Keratinocyte (primary cell): ENCODE data around the gene OMG.

Experiments
- EZH2 ChIP-seq: IDR thresholded peaks from one replicate; pipeline ENCODE4 v1.6.1; 2012; ENCODE audit warnings: inconsistent platforms, mild to moderate bottlenecking, low read length, moderate library complexity
- TF ChIP-seq, protein P1 (sequence below), 3 experiments: IDR thresholded peaks in 1 of 3; conservative IDR thresholded peaks in 1 of 3; optimal IDR thresholded peaks in 1 of 3; 2 replicates in 2 of 3; 3 replicates in 1 of 3; pipeline versions ENCODE3 to v1.5.1; 2011; ENCODE audit warnings: low read length in 3 of 3, mild to moderate bottlenecking in 3 of 3, moderate library complexity in 2 of 3, control low read depth in 1 of 3, inconsistent platforms in 1 of 3; ENCODE audit not compliant: insufficient read depth in 2 of 3; ENCODE audit errors: extremely low read depth in 1 of 3

- TF ChIP-seq, protein P1, sequence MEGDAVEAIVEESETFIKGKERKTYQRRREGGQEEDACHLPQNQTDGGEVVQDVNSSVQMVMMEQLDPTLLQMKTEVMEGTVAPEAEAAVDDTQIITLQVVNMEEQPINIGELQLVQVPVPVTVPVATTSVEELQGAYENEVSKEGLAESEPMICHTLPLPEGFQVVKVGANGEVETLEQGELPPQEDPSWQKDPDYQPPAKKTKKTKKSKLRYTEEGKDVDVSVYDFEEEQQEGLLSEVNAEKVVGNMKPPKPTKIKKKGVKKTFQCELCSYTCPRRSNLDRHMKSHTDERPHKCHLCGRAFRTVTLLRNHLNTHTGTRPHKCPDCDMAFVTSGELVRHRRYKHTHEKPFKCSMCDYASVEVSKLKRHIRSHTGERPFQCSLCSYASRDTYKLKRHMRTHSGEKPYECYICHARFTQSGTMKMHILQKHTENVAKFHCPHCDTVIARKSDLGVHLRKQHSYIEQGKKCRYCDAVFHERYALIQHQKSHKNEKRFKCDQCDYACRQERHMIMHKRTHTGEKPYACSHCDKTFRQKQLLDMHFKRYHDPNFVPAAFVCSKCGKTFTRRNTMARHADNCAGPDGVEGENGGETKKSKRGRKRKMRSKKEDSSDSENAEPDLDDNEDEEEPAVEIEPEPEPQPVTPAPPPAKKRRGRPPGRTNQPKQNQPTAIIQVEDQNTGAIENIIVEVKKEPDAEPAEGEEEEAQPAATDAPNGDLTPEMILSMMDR (optimal IDR thresholded peaks at IDR 0.05 in 1 of 3, IDR thresholded peaks at IDR 0.05 in 1 of 3, conservative IDR thresholded peaks at IDR 0.05 in 1 of 3; ENCODE audit: extremely low read depth in 1 of 3, insufficient read depth in 2 of 3, low read length in 3 of 3): no peak
- no peak for TF ChIP-seq EZH2
These were observed 17.7 kb upstream of the OMG start for GRCh38 chr17:31314782-31315100.
